Brain microvascular endothelial cell (primary cell): Measurements from ENCODE around the gene AP5M1.
"Not testable (repeated sequence)": the region's sequence is repeated elsewhere in the genome, so short reads cannot be mapped to it uniquely, and the experiment has no call there.

Experiments used
- DNase-seq: peaks from one replicate; pipeline ENCODE4 v3.0.0-alpha.2; 2020
- H3K27ac ChIP-seq: fragments of 250-450 bp; sonication (Bioruptor Pico); 2 replicates; pipeline ENCODE4 v1.5.1; 2020; ENCODE audit warnings: mild to moderate bottlenecking, moderate library complexity
- H3K27me3 ChIP-seq: fragments of 250-450 bp; sonication (Bioruptor Pico); replicated peaks from 2 replicates; pipeline ENCODE4 v1.5.1; 2020; ENCODE audit warnings: mild to moderate bottlenecking
- H3K36me3 ChIP-seq: fragments of 250-450 bp; sonication (Bioruptor Pico); replicated peaks from 2 replicates; pipeline ENCODE4 v1.5.1; 2020; ENCODE audit warnings: mild to moderate bottlenecking
- H3K4me3 ChIP-seq: 2 replicates; pipeline ENCODE4 v1.5.1; 2011; ENCODE audit warnings: low read depth, mild to moderate bottlenecking, control low read depth, low read length, moderate library complexity
- in situ Hi-C: cut with HindIII; loops from 2 replicates; pipeline ENCODE4 v1.10.0; 2017; ENCODE audit warnings: low sequenced_read_pairs, low pct_ligation_motif_present
- TF ChIP-seq, protein P1 (sequence below): IDR thresholded peaks from 2 replicates; pipeline ENCODE4 v1.5.1; 2011; ENCODE audit warnings: low read depth, mild to moderate bottlenecking, moderate library complexity, low read length, control low read depth, inconsistent platforms; ENCODE audit errors: missing control alignments

AP5M1 gene

DNA sequence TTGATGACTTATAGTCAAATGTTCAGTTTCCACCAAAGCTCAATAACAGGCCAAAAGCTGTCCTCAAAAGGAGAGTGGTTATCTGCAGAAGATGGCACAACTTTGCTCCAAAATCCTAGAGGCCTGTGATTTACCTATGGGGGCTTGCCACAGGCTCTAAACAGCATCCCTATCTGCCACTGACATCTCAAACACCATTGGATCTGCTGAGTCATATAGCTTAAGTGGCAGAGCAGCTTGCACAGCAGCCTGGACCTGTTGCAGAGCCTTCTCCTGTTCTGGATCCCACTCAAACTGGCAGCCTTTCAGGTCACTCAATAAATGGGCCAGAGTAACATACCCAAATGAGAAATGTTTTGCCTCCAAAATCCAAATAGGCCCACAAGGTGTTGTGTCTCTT, 61.1 kb downstream of the AP5M1 start:
- Histone ChIP-seq H3K27me3 (no peaks in the 10 kb centered on the region), H3K36me3 (no peaks in the 10 kb centered on the region), H3K4me3 (no peak overlapping the region), H3K27ac (no peak overlapping the region)
- TF ChIP-seq, protein P1, sequence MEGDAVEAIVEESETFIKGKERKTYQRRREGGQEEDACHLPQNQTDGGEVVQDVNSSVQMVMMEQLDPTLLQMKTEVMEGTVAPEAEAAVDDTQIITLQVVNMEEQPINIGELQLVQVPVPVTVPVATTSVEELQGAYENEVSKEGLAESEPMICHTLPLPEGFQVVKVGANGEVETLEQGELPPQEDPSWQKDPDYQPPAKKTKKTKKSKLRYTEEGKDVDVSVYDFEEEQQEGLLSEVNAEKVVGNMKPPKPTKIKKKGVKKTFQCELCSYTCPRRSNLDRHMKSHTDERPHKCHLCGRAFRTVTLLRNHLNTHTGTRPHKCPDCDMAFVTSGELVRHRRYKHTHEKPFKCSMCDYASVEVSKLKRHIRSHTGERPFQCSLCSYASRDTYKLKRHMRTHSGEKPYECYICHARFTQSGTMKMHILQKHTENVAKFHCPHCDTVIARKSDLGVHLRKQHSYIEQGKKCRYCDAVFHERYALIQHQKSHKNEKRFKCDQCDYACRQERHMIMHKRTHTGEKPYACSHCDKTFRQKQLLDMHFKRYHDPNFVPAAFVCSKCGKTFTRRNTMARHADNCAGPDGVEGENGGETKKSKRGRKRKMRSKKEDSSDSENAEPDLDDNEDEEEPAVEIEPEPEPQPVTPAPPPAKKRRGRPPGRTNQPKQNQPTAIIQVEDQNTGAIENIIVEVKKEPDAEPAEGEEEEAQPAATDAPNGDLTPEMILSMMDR, result no peak
- DNase-seq, result no peak
- in situ Hi-C loops, result no loop called here

GRCh38 chr14:57332475-57332874, 63.7 kb downstream of the AP5M1 start:
- H3K27me3 ChIP-seq, H3K4me3 ChIP-seq, H3K36me3 ChIP-seq, in situ Hi-C loops, DNase-seq, H3K27ac ChIP-seq: not testable (repeated sequence)

- DNase-seq, H3K4me3 ChIP-seq, H3K27ac ChIP-seq, H3K27me3 ChIP-seq, in situ Hi-C loops, H3K36me3 ChIP-seq: not testable (repeated sequence)
Measured at GRCh38 chr14:57333726-57334125, 65.0 kb downstream of the AP5M1 start.

DNA sequence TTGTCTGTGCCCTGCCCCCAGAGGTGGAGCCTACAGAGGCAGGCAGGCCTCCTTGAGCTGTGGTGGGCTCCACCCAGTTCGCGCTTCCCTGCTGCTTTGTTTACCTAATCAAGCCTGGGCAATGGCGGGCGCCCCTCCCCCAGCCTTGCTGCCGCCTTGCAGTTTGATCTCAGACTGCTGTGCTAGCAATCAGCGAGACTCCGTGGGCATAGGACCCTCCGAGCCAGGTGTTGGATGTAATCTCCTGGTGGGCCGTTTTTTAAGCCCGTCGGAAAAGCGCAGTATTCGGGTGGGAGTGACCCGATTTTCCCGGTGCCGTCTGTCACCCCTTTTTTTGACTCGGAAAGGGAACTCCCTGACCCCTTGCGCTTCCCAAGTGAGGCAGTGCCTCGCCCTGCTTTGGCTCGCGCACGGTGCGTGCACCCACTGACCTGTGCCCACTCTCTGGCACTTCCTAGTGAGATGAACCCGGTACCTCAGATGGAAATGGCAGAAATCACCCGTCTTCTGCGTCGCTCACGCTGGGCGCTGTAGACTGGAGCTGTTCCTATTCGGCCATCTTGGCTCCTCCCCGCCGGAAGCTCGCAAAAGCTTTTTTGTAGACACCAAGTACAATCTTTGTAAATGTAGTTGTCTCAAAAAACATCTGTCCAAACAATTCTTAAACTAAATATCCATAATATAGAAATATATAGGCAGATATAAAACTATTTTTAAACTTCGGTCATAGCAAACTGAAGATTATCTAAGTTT, 75.0 kb downstream of the AP5M1 start:
- H3K4me3 ChIP-seq, H3K27me3 ChIP-seq, H3K27ac ChIP-seq, H3K36me3 ChIP-seq, in situ Hi-C loops, DNase-seq: not testable (repeated sequence)

GRCh38 chr14:57345106-57345505, 76.3 kb downstream of the AP5M1 start:
- in situ Hi-C loops, result no loop called here
- Histone ChIP-seq H3K27ac (no peak overlapping the region), H3K4me3 (no peak overlapping the region), H3K27me3 (no peaks in the 10 kb centered on the region), H3K36me3 (no peaks in the 10 kb centered on the region)
- no peak for DNase-seq
- TF ChIP-seq, protein P1, result no peak

- TF ChIP-seq, protein P1, result no peak
- Histone ChIP-seq H3K4me3 (no peak overlapping the region), H3K27ac (no peak overlapping the region), H3K27me3 (no peaks in the 10 kb centered on the region), H3K36me3 (no peaks in the 10 kb centered on the region)
- no peak for DNase-seq
- in situ Hi-C loops, result no loop called here
Measured at GRCh38 chr14:57346741-57347140, 78.0 kb downstream of the AP5M1 start.
